Stimulated activated CD8-positive, alpha-beta memory T cell treated with anti-CD3 and anti-CD28 coated beads, Interleukin-15, amount 100 ng/mL, for 24 hours (primary cell): ENCODE data around the gene HS3ST6.
A peak's percentile ranks its signal among the peaks of the same experiment; 100 is the strongest.
"Not testable (repeated sequence)": the region's sequence is repeated elsewhere in the genome, so short reads cannot be mapped to it uniquely, and the experiment has no call there.

Experiments used
- DNase-seq: peaks from one replicate; pipeline ENCODE4 v3.0.0-alpha.2; 2020; ENCODE audit warnings: low read depth

The HS3ST6 gene

DNA sequence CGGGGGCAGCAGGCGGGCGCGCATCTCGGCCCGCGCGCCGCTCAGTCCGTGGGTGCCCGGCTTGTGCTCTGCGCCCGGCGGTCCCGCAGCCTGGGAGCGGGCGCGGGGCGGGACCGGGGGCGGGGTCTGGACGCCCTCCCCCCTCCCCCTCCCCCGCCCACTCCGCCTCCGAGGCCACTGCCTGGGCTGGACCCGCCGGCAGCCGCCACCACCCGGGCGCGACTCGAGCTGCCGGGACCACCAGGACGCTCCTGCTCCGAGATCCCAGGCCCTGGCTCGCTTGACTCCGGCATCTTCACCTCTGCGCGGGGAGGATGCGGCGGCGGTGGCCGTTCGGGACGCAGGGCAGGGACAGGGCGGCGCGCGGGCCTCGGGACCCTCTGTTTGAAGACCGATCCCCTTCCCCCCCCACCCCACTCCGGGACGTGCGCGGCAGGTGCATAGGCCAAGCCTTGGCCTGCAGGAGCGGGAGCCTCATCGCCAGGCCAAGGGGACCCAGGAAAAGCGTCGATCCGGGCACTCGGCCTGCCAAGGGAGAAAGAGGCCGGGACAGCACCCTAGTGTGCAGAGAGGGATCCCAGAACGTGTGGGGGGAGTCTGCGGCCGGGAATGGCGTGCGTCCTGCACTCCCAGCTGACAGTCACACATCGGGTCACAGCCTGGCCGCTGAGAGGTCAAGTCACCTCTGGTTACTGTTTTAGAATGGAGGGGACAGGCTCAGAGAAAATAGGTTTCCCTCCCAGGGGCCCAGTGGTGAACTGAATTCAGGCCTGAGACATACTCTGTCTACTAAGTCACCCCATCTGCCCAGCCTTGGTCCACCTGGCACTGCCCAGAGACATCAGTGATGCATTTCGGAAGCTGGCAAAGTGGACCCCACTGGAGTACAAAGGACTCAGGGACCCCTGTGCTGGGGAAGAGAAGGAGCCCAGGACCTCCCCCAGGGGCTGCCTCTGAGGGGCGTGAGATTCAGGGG is at the start of gene HS3ST6:
Gene HS3ST6, minus strand, starts transcription at position 65 of the 976 bp plus-strand sequence. CDS start 92 bp downstream, outside the sequence.
- no peak for DNase-seq

DNA sequence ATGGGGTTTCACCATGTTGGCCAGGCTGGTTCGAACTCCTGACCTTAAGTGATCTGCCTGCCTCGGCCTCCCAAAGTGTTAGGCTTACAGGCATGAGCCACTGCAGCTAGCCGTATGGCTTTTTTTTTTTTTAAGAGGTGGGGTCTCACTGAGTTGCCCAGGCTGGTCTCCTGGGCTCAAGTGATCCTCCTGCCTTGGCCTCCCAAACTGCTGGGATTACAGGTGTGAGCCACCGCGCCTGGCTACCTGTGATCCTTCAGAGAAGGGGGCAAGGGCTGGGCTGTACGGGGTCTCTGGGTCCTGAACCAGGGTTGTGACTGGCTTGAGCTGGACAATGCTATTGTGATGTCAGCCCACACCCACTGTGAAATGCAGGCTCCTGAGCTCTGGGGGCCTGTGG is 48.2 kb upstream of the HS3ST6 start, which contains the start of gene RNF151:
Gene RNF151, plus strand, starts transcription at position 397 of the 400 bp plus-strand sequence. CDS start 26 bp downstream, outside the sequence.
- no peak for DNase-seq

DNA sequence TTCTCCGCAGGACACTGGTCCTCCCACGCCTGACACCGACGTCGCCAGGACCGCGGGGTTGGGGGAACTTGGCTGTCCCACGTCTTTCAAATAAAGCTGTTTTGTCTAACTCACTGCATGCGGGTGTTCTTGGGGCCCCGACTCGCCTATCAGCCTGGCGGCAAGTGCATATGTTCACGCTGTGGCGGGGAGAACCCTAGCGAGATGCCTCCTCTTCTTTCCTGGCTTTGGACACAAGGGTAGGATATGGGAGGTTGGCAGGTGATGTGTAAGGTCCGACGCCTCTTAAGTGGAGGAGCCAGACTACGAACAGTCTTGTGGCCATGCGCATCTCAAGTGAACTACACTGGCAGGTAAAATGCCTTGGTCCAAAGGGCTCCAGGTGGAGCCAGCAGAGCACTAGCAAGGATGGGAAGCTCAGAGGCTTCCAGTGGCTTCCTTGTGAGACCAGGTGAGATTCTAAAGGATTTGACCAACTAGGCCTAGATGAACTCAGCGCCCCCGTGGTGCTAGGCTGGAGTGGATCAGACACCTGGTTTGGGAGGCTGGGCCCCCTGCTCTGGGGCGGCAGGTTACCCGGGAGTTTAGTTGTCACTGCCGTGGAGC is 47.3 kb upstream of the HS3ST6 start:
- no peak for DNase-seq

DNA sequence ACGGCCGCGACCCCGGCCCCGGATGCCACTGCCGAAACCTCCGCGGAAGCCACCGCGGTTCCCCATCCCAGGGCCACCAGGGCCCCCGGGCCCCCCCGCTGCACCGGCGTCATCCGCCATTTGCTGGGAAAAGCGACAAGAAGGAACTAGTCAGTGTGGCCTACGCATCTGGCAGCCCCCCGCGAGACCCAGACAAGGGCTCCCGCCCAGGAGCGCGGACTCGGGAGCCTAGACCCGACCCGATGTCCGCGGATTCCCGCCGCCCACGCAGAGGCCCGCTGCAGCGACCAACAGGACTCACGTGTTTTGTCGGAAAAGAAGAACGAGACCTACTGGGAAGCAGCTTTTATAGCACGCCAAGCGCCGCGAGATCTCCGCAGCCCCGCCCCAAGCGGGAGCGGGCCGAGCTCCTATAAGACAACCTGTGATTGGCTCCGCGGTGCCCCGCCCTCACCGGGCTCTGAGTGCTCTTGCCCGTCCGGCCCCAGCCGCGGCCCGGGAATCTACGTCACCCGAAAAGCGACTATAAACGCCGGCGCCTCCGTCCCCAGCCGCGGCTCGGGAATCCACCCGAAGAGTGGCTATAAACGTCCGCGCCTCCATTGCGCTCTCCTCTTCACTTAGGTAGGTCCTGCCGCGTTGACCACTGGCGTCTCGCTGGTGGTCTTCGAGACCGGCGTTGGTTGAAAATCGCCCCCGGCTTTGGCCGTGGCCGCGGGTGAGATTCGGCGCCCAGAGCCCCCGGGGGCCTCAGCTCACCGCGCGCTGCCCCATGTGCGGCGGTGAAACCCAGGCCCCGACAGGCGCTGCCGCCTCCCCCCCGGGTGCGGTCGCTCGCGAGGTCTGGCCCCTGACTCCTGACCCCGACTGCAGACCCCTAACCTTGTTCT is 46.5 kb upstream of the HS3ST6 start, which contains the start of gene RPS2:
Gene RPS2, minus strand, starts transcription at position 321 of the 890 bp plus-strand sequence. Its CDS starts 201 bp downstream, at position 120.
- DNase-seq, result peak; percentile 85

DNA sequence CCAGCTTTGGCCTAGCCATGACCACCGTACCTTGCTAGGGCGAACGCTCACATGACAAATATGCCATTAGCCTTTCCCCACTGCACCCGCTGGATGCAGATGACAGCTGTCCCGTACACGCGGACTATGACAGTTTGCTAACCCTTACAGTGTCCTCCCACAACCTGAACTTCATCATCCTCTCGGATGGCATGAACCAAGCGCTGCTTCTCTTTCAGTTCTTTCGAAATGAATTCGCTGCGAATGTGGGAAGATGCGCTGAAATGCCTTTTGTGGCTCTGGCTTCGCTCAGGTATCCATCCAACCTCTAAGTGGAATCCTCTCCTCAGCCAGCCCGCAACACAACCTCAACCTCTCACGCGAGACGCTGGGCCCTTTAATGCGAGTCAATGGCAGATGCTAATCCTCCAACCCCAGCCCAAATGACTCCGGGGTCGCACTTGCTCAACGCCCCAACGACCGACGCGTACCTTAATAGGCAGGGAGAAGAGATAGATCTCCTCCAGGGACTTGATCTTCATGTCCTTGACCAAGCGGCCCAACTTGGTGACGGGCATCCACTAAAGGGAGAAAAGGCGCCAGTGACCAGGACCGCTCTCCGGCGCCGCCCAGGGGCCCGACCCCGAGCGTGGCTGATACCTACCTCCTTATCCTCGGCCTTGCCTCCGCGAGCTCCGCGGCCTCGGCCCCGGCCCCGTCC is 45.7 kb upstream of the HS3ST6 start:
- peak; percentile 44 for DNase-seq

DNA sequence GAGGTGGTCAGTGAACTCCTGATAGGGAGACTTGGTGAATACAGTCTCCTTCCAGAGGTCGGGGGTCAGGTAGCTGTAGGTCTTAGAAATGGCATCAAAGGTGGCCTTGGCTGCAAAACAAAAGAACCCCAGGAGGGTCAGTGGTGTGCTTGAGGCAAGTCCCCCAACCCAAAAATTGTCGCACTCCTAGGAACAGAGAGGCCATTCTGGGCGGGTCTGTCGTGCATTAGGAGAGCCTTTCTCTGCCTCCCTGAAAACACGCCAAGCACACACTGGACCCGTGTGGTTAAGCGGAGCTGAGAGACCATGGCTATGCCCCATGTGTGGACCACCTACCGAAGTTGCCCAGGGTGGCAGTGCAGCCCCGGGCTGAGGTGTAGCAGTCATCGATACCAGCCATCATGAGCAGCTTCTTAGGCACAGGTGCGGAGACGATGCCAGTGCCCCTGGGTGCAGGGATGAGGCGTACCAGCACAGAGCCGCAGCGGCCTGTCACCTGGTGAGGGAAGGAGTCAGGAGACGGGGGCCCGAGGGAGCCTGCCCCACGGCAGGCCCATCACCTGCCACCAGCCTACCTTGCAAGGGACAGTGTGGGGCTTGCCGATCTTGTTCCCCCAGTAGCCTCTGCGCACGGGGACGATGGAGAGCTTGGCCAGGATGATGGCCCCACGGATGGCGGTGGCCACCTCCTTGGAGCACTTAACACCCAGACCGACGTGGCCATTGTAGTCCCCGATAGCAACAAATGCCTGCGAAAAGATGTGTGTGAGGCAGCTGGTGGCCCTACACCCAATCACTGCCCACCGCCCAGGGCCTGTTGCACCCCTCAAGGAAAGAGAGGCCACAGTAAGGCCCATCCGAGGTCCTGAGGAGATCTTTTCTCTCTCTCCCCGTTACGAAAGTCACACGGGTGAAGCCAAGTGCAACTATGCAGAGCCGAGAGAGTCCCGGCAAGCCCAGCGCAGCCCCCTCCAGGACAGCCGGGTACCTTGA is 44.2 kb upstream of the HS3ST6 start:
- not testable (repeated sequence) for DNase-seq

DNA sequence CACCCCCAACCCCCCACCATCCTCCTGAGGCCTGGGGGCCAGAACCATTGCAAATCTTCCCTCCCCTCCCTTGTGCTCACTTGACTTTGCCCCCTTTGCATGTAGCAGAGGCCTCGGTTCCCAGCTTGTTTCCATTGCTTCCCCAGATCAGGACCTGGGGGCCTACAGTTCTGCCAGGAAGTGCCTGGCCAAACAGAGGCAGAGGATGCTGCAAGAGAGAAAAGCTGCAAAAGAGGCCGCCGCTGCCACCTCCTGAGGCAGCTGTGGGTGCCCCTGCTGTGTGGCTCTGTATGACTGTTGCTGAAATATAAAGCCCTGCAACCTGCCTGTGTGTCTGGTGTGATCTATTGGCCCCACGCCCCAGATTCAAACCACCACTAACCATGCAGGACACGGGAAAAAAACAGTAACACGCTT is 43.4 kb upstream of the HS3ST6 start:
- DNase-seq, result no peak

DNA sequence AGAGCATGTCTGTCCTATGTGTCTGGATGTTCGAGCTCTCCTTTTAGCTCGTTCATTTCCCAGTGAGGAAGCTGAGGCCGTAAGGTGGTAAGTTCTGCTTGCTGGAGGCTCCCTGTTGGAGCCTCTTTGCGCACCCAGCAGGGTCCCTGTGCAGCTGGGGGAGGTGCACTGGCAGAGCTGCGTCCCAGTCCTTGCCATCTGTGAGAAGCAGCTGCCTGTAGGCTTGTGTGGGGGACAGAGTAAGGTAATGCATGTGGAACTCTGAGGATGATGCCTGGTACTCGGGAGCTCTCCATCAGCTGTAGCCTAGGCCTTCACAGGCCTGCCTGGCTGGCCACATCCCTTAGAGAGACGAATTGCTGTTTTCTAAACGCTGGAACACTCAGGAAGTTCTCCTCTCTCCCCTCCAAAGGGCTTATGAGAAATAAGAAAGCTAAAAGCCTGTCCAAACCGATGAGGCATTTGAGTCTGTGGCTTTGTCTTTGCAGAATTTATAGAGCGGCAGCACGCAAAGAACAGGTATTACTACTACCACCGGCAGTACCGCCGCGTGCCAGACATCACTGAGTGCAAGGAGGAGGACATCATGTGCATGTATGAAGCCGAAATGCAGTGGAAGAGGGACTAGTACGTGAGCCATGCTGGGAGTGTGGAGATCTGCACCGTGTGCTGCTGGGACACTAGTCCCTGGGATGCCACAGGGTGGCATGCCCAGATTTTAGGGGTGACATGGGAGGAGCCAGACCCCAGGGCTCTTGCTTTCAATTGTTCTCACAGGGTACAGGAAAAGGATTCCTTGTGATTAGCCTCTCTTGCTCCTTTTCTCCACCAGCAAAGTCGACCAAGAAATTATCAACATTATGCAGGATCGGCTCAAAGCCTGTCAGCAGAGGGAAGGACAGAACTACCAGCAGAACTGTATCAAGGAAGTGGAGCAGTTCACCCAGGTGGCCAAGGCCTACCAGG is 42.7 kb upstream of the HS3ST6 start:
- DNase-seq, result peak; percentile 38

DNA sequence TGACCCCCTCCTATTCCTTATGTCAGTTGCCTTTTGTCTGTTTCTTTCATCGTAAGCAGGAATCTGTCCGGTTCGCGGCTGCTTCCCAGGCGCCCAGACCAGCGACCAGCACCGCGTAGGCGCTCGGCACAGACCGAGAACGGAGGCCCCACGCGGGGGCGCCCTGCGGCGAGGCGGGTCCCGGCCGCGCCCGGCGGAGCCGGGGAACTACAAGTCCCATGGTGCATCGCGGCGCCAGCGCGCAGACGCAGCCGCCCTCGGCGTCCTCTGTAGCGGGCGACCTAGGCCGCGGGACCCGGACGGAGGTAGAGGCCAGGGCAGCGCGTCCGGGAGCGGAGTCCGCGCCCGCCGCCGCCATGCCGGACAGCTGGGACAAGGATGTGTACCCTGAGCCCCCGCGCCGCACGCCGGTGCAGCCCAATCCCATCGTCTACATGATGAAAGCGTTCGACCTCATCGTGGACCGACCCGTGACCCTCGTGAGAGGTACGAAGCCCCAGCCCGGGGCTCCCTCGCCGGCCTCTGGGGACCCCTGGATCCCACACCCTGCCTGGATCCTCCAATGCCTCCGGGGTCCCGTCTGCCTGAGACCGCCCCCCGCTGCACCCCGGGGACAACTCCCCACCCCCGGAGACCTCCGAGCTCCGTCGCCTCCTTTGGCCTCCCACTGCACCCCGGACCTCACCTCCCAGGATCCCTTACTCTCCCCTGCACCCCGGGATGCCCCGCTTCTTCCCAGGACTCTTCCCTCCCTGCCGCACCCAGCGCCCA is 41.2 kb upstream of the HS3ST6 start, which contains the start of gene NDUFB10:
Gene NDUFB10, plus strand, starts transcription at position 270 of the 771 bp plus-strand sequence. Its CDS starts 87 bp downstream, at position 357.
- DNase-seq, result peak; percentile 89

DNA sequence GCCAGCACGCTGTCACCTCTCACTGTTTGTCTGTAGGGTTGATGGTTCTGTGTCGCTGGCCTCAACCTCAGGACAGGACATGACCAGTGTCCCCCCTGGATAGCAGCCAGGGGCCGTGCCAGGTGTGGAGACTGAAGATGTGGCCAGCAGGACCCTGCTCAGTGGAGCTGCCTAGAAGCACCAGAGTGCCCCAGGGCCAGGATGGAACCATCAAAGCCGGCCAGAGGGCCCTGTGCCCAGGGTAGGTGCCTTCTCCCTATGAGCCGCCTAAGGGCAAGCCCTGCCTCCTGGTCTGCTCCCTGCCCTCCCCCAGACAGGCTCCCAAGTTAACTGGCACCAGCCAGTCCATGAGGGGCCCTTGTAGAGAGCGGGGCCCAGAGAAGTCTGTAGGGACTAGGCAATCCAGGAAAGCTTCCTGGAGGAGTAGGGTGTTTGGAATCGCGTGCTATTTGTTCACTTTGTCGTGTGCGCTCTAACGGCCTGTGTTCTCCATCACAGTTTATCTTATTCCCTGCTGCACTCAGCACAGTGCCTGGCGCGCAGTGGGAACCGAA is 40.6 kb upstream of the HS3ST6 start:
- DNase-seq, result no peak

DNA sequence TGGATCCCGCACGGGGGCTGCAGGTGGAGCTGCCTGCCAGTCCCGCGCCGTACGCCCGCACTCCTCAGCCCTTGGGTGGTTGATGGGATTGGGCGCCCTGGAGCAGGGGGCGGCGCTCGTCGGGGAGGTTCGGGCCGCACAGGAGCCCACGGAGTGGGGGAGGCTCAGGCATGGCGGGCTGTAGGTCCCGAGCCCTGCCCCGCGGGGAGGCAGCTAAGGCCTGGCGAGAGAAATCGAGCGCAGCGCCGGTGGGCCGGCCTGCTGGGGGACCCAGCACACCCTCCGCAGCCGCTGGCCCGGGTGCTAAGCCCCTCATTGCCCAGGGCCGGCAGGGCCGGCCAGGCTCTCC is 39.9 kb upstream of the HS3ST6 start:
- not testable (repeated sequence) for DNase-seq

DNA sequence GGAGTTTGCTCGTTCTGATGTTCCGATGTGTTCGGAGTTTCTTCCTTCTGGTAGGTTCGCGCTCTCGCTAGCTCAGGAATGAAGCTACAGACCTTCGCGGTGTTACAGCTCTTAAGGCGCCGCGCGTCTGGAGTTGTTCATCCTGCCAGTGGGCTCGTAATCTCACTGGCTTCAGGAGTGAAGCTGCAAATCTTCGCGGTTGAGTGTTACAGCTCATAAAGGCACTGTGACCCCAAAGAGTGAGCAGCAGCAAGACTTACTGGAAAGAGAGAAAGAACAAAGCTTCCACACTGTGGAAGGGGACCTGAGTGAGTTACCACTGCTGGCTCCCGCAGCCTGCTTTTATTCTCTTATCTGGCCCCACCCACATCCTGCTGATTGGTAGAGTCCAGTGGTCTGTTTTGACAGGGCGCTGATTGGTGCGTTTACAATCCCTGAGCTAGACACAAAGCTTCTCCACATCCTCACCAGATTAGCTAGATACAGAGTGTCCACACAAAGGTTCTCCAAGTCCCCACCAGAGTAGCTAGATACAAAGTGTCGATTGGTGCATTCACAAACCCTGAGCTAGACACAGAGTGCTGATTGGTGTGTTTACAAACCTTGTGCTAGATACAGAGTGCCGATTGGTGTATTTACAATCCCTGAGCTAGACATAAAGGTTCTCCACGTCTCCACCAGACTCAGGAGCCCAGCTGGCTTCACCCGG is 39.4 kb upstream of the HS3ST6 start:
- DNase-seq, result not testable (repeated sequence)

DNA sequence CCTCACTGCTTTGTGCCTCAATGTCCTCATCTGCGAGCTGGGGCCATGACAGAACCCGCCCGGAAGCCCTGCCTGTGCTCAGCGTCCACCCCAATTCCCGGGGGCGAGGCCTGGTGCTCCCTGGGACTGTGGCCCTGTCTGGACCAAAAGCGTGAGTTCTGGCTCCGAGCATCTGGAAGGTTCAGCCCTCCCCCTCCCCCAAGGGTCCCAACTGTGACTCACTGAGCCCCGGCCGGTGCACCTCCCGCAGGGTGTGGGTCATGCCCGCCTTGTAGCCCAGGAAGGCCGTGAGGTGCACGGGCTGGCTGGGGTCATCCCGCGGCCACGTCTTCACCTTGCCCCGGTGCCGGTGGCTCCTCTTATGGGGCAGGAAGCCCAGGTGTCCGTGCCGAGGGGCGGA is 35.5 kb upstream of the HS3ST6 start:
- DNase-seq, result no peak

DNA sequence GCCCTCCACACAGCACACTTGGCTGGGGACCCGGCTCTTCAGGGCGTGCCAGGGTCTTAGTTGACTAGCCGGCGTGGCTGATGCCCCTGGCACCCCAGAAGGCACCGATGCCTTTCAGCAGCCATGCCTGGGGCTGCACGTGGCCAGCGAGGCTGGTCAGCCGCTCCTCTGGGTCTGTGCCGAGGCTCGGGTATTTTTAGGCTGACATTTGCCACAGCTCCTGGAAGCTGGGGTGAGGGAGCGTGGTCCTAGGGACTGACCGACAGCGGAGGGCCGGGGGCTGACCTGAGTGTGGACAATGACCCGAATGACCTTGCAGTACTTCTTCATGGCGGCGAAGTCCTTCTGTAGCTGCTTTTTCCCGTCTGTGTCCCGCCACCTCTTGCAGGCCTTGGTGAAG is 32.3 kb upstream of the HS3ST6 start:
- DNase-seq, result no peak

DNA sequence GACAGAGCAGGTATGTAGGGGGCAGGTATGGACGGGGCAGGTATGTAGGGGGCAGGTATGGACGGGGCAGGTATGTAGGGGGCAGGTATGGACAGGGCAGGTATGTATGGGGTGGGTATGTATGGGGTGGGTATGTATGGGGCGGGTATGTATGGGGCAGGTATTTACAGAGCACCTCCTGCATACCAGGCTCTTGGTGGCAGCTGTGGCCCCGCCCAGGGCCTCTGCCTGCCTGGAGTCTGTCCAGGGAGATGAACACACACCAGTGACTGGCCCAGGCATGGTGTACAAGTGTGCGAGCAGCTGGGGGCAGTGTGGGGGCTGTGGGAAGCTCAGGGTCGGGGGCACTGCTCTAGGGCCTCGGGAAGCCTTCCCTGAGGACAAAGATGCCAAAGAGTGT is 31.8 kb upstream of the HS3ST6 start:
- DNase-seq, result no peak

DNA sequence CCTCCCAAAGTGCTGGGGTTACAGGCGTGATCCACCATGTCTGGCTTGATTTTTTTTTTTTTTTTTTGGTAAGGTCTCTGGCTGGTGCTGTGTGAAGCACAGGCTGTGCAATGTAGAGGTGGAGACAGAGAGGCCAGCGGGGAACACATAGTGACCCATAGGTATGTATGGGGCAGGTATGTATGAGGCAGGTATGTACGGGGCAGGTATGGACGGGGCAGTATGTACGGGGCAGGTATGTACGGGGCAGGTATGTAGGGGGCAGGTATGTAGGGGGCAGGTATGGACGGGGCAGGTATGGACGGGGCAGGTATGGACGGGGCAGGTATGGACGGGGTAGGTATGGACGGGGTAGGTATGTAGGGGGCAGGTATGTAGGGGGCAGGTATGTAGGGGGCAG is 31.3 kb upstream of the HS3ST6 start:
- no peak for DNase-seq

DNA sequence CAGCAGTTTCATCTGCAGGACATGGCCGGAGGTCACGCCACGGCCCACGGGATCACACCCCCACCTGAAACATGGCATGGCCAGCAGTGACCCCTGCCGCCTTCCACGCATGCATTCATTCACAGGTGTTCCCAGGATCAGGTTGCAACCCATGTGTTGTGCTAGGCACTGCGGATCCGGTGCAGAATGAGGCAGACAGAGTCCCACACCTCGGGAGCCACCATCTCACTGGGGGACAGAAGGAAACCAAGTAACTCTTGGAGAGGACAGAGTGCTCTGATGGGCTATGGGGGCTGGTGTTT is 29.1 kb upstream of the HS3ST6 start:
- DNase-seq, result no peak
